Erythroblast (primary cell): ENCODE results near the gene SULF2.

Experiments
- GATA1 ChIP-seq: IDR thresholded peaks from 2 replicates; pipeline ENCODE4 v1.6.1; 2011; ENCODE audit warnings: low read depth, mild to moderate bottlenecking, control low read depth, low read length, moderate library complexity
- POLR2A ChIP-seq: IDR thresholded peaks from 2 replicates; pipeline ENCODE4 v1.6.1; 2011; ENCODE audit warnings: mild to moderate bottlenecking, low read length

- no peak for TF ChIP-seq POLR2A
- no peak for TF ChIP-seq GATA1
Observed at GRCh38 chr20:47790580-47790965, 5.3 kb upstream of the SULF2 start.
